Non-pigmented ciliary epithelial cell (primary cell): ENCODE measurements around the gene TPPP3.
"Not testable (repeated sequence)": the region's sequence is repeated elsewhere in the genome, so short reads cannot be mapped to it uniquely, and the experiment has no call there.

Source experiments
- DNase-seq: peaks from one replicate; pipeline ENCODE4 v3.0.0-alpha.2; 2010; ENCODE audit warnings: low read depth

The TPPP3 gene

GRCh38 chr16:67425580-67425979 is 32.3 kb upstream of the TPPP3 start:
- no peak for DNase-seq

- no peak for DNase-seq
Observed at GRCh38 chr16:67425061-67425460, 31.8 kb upstream of the TPPP3 start.

GRCh38 chr16:67424261-67424615 is 30.9 kb upstream of the TPPP3 start:
- DNase-seq = no peak

DNA sequence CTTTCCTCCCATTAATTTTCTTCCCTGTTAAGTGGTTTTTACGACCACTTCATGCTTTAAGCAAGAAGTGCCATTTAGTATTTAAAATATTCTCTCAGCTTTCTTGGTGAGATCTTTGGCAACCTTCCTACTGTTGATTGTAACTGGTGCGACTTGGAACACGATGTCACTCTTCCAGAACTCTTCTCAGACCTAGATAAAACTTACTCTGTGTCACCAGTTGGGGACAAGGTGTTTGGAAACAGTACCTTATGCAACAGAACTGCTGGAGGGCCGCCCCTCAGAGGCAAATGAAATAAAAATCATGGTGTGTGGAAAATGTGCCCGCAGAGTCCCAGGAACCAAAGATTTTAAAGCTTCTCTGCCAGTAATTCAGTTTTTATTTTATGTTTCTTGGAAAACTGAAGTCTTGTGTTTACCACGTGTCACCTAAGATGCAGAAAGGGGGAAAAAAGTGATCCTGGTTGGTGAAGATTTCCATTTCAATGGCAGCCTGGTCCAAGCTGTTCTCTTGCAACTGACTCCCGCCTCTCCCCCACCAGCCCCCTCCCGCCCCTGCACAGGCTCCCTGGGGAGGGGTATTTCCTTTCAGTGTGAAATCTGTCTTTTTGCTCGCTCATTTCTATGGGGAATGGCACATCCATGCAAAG is 30.4 kb upstream of the TPPP3 start:
- no peak for DNase-seq

DNA sequence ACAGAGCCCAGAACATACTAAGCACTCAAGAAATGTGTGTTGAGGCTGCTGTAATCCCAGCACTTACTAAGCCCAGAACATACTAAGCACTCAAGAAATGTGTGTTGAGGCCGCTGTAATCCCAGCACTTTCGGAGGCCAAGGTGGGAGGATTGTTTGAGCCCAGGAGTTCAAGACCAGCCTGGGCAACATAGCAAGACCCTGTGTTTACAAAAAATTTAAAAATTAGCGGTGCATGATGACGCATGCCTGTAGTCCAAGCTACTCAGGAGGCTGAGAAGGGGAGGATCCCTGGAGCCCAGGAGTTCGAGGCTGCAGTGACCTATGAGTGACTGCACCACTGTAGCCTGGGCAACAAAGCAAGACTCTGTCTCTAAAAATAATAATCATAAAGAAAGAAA is 29.7 kb upstream of the TPPP3 start:
- no peak for DNase-seq

- no peak for DNase-seq
Observed at GRCh38 chr16:67421030-67421429, 27.7 kb upstream of the TPPP3 start.

GRCh38 chr16:67419931-67420330 is 26.6 kb upstream of the TPPP3 start:
- DNase-seq = no peak

DNA sequence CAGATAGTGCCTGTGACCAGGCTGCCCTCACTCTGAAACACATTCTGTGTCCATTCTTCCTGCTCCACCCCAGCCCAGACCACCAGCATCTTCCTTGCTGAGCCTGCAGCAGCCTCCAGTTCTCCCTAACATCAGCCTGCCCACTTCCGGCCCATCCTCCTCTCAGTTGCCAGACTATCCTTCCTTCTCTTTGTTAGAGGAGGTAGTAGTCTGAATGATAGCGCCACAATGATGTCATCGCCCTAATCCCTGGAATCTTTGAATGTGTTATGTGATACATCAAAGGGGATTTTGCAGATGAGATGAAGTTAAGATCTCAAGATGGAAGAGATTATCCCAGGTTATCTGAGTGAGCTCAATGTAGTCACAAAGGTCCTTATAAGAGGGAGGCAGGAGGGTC is 26.2 kb upstream of the TPPP3 start:
- DNase-seq = no peak

DNA sequence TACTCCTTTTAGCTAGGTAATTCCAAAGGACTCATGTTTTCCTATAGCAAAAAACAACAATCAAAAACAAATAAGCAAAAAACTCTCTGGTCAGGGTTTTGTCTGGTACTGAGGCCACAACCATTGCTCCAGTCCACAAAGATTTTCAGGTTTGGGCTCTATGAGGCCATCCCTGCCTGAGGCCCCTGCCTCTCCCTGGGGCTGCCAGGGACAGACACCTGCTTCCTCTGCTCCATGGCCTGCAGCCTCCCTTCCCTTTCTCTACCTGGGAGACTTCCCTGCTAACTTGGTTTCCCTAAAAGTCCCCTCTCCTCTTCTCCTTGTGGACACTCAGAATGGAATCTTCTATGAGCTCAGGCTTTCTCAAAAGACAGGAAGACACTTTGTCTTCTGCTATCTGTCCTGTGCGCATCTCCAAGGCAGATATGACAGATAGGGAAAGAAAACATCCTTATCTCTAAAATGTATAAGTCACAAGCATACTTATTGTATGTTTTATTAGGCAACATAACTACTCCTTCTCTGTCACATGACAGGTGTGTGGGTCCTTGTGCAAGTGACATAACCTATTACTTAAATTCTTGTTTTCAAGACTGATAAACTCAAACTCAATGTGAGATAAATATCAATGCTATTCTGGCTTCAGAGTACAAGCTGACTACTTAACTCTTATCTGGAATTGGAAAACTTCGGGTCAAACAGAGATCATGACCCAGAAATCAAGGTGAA is 24.2 kb upstream of the TPPP3 start:
- no peak for DNase-seq

GRCh38 chr16:67415872-67416793 is 22.8 kb upstream of the TPPP3 start, which contains the start of gene ZDHHC1:
Gene ZDHHC1, minus strand, starts transcription at chr16:67416477. Its CDS starts 8,702 bp downstream, at chr16:67407775.
- DNase-seq = no peak

- DNase-seq = not testable (repeated sequence)
Observed at GRCh38 chr16:67415421-67415820, 22.1 kb upstream of the TPPP3 start.

- no peak for DNase-seq
Observed at GRCh38 chr16:67413978-67414911, 20.9 kb upstream of the TPPP3 start.

- no peak for DNase-seq
Observed at GRCh38 chr16:67412294-67412693, 19.0 kb upstream of the TPPP3 start.

DNA sequence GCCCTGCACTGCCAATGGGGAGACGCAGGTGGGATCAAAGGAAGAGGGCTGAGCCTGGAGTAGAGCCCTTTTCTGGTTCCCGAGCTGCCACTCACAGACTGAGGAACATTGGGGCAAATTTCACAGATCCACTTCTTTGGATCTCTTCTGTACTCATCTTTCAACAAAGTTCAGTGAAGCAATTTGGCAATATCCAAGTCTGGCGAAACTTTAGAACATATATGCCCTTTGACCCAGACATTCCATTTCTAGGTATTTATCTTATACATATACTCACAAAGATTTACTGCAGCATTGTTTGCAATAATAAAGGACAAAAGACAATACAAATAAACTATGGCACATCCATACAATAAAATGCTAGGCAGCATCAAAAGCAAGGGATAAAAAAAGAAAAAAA is 18.0 kb upstream of the TPPP3 start:
- no peak for DNase-seq

- no peak for DNase-seq
Observed at GRCh38 chr16:67409631-67410030, 16.3 kb upstream of the TPPP3 start.

DNA sequence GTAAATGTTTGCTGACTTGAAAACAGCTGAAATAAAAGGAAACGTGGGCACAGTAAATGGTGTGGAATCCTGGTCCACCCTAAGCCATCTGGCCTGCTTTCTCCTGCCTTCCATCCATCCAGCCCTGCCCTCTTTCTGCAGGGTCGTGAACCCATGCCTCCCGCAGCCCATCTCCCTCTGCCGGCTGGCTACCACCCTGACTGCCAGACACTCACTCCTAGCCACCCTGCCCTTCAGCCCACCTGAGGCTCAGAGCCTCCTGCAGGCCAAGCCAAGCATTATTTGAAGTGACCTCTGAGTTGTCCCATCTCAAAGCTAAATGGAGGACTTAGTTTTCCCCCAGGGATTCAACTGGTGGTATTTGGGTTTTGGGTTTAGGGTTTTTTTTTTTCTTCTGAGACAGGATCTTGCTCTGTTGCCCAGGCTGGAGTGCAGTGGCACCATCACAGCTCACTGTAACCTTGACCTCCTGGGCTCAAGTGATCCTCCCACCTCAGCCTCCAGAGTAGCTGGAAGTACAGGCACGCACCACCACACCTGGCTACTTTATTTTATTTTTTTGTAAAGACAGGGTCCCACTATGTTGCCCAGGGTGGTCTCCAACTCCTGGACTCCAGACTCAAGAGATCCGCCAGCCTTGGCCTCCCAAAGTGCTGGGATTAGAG is 14.6 kb upstream of the TPPP3 start:
- DNase-seq = no peak

DNA sequence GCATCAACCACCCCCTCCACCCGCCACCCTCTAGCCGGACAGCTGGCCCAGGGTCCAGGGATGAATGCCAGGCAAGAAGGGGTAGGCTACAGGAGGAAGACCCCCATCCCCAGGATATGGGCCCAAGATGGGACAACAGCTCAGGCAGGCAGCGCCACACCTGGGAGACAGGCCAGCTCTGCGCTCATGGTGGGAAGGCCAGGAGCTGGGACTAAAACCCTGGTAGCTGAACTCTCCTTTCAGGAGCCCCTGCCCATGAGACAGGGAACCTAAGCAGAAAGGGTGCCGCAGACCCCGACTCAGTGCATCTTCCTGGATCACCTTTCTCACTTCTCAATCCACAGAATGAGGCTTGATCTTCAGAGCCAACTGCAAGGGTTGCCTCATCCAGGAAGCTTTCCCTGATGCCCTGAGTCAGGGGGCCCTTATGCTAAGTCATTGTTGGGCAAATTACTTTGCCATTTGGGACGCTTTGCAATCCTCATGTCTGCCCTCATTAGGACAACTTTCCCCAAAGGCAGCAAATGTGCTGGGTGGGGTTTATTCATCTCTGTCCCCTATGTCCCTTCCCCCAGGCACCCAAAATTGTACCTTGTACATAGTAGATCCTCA is 14.0 kb upstream of the TPPP3 start:
- DNase-seq = no peak

- DNase-seq = peak; percentile 63
Observed at GRCh38 chr16:67406111-67406971, 13.0 kb upstream of the TPPP3 start.

DNA sequence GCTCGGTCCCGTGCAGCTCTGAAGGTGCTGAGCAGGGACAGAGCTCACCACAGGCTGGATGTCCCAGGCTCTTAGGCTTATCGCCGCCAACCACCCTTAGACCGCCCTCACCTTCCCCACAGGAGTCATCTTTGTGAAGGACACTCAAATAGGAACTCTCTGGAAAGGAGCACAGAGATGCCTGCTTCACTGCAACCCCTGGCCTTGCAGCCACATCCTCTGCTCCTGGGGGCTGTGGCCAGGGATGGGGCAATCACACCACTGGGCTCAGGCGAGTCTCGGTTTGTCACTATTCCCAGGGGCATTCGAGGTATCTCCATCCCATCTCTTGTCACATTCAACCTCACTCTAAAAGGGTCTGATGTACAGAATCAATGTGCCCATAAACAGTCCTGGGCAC is 12.0 kb upstream of the TPPP3 start:
- DNase-seq = no peak

DNA sequence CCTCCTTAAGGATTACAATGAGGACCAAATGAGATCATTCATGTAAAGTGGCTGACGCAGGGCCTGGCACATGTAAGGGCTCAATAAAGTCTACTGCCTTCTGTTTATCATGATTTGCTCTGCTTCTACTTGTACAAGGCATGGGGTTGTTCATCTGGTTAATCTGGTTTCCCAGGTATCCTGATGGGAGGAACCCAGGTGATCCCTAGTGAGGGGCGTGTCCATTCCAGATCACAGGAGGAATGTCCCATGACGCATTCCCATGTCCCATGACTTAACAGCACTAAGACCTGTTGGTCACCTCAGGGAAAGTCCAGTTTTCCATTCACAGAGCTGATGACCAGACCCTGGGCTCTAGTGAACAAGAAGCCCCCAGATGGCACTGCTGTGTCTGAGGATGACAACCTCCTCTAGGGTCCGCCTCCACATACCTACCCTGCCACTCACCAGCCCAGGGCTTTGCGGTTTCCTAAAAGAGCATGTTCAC is 11.5 kb upstream of the TPPP3 start:
- no peak for DNase-seq
